RWPE2 (cell line): ENCODE data around the gene GRM5.

Experiments
- ATAC-seq: fragments of 200-7000 bp; cut with Tn5 transposase; 3 replicates; pipeline ENCODE4 v1.9.1; 2021; ENCODE audit warnings: low read depth
- DNase-seq: peaks from one replicate; pipeline ENCODE4 v3.0.0-alpha.2; 2020; ENCODE audit warnings: low spot score
- H3K27ac ChIP-seq: fragments of 450-650 bp; 2 replicates; pipeline ENCODE4 v1.5.1; 2017; ENCODE audit warnings: mild to moderate bottlenecking; ENCODE audit not compliant: poor library complexity, severe bottlenecking
- H3K27me3 ChIP-seq: fragments of 250-450 bp; sonication (Bioruptor Pico); 2 replicates; pipeline ENCODE4 v1.5.1; 2021; ENCODE audit warnings: mild to moderate bottlenecking, moderate library complexity; ENCODE audit not compliant: insufficient read depth, poor library complexity, severe bottlenecking
- H3K36me3 ChIP-seq: fragments of 250-450 bp; sonication (Bioruptor Pico); 2 replicates; pipeline ENCODE4 v1.5.1; 2020; ENCODE audit warnings: low read depth, mild to moderate bottlenecking, moderate library complexity
- H3K4me1 ChIP-seq: fragments of 250-450 bp; sonication (Bioruptor Pico); 2 replicates; pipeline ENCODE4 v1.5.1; 2021; ENCODE audit warnings: mild to moderate bottlenecking, moderate library complexity; ENCODE audit not compliant: insufficient read depth, poor library complexity, severe bottlenecking
- H3K4me3 ChIP-seq: fragments of 250-450 bp; sonication (Bioruptor Pico); 2 replicates; pipeline ENCODE4 v1.5.1; 2021; ENCODE audit warnings: mild to moderate bottlenecking, moderate library complexity; ENCODE audit not compliant: severe bottlenecking
- H3K9me3 ChIP-seq: fragments of 250-450 bp; sonication (Bioruptor Pico); 2 replicates; pipeline ENCODE4 v1.5.1; 2021; ENCODE audit warnings: mild to moderate bottlenecking, moderate library complexity; ENCODE audit not compliant: severe bottlenecking
- TF ChIP-seq, protein P1 (sequence below): fragments of 450-650 bp; IDR thresholded peaks from one replicate; pipeline ENCODE4 v1.5.1; 2017; ENCODE audit warnings: mild to moderate bottlenecking, moderate library complexity; ENCODE audit not compliant: poor library complexity, severe bottlenecking

GRM5 gene

DNA sequence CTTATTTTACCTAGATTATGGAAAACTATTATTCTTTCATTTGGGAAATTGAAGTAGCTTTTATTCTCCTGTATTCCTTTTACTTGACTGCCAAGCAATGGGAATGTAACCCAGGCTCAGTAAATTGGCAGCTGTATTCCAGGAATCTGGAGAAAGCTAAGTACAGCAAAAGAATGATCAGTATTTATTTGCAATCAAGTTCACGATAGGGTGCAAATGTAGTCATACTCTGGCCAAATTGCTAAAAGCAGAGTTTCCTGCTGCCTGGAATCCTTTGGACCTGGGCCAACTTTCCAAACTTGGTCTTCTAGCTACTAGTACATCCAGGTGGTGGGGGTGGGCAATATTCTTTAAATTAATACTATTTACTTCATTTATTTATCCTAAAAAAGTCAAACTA is 442.3 kb downstream of the GRM5 start:
- no peaks in the 10 kb centered on the region for H3K27me3 ChIP-seq
- no peaks in the 10 kb centered on the region for H3K36me3 ChIP-seq
- H3K27ac ChIP-seq: no peak overlapping the region
- DNase-seq (no peak), ATAC-seq (no peak)
- no peaks in the 10 kb centered on the region for H3K9me3 ChIP-seq
- H3K4me1 ChIP-seq: no peaks in the 10 kb centered on the region
- H3K4me3 ChIP-seq: no peak overlapping the region
- TF ChIP-seq, protein P1, sequence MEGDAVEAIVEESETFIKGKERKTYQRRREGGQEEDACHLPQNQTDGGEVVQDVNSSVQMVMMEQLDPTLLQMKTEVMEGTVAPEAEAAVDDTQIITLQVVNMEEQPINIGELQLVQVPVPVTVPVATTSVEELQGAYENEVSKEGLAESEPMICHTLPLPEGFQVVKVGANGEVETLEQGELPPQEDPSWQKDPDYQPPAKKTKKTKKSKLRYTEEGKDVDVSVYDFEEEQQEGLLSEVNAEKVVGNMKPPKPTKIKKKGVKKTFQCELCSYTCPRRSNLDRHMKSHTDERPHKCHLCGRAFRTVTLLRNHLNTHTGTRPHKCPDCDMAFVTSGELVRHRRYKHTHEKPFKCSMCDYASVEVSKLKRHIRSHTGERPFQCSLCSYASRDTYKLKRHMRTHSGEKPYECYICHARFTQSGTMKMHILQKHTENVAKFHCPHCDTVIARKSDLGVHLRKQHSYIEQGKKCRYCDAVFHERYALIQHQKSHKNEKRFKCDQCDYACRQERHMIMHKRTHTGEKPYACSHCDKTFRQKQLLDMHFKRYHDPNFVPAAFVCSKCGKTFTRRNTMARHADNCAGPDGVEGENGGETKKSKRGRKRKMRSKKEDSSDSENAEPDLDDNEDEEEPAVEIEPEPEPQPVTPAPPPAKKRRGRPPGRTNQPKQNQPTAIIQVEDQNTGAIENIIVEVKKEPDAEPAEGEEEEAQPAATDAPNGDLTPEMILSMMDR: no peak

DNA sequence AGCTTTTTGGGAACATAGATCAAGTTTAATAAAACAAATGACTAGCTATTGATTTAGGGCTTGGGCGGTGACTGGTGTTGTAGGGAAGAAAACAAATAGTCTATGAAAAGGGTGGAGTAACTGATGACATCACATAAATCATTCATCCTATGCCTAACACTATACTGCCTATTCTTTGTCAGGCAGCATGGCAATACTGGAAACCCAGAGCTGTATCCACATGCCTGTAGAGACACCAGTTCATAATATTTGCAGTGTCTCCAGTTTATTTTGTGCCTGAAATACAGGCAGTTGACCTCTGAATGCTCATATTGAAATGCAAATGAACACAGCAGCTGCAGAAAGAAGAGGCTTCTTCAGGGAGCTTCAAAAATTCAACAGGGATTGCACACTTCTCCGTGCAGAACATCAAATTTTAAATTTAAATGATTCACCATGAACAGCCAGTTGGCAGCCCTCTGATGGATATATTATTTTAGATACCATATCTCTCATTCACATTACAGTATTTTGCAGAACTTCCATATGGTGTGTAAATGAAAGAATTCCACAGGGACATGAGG is 445.1 kb downstream of the GRM5 start:
- H3K4me3 ChIP-seq: no peak overlapping the region
- TF ChIP-seq, protein P1: no peak
- no peaks in the 10 kb centered on the region for H3K4me1 ChIP-seq
- no peak for ATAC-seq
- H3K27me3 ChIP-seq: no peaks in the 10 kb centered on the region
- H3K36me3 ChIP-seq: no peaks in the 10 kb centered on the region
- no peaks in the 10 kb centered on the region for H3K9me3 ChIP-seq
- no peak for DNase-seq
- H3K27ac ChIP-seq: no peak overlapping the region

DNA sequence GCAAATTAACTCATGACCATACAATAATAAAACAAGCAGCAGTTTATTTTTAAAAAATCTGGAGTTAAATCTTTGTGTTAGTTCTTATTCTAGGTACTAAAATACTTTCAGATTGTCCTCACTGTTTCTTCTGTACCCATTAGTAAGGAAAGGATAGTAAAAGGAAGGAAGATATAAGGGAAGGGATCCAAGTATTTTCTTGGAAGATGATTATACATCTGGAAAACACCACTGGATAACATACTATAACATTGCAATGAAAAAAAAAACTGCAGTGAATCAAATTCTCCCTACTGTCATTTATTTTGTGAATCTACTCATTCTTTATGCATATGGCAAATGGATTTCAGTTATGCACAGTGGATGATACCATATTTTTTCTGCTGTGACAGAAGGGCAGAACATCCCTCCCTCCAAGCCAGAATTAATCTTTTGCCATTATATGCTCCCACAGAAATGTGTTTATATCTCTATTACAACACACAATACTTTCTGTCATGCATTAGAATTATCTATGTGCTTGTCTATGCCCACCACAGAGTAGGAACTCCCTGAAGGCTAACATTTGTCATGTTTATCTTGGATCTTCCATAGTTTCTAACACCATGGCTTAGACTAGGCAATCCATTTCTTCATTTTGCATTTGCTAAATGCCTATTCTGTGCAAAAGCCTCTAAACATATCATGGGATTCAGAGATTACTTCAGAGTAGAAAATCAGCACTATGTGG is 446.0 kb downstream of the GRM5 start:
- TF ChIP-seq, protein P1: no peak
- H3K4me1 ChIP-seq: no peaks in the 10 kb centered on the region
- ATAC-seq (no peak), DNase-seq (no peak)
- no peak overlapping the region for H3K27ac ChIP-seq
- H3K4me3 ChIP-seq: no peak overlapping the region
- H3K9me3 ChIP-seq: no peaks in the 10 kb centered on the region
- no peaks in the 10 kb centered on the region for H3K36me3 ChIP-seq
- H3K27me3 ChIP-seq: no peaks in the 10 kb centered on the region

DNA sequence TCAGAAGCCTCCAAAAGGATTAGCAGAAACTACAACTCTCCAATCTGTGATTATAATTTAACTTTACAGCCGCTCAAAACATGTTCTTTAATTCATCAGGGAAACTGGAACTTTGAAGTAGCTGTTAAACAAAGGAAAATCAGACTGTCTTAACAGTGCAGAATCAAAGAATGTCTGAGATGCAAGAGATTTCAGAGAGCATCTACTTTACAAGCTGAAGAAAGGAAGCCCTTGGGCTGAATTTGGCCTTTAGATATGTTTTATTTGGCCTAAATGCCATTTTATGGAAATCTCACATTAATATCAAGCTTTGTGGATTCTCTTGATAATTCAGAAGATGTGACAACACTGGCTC is 446.7 kb downstream of the GRM5 start:
- TF ChIP-seq, protein P1: no peak
- no peak for ATAC-seq

More for the DNA sequence above, 446.7 kb downstream of the GRM5 start:
- no peak for DNase-seq
- Histone ChIP-seq H3K27ac (no peak overlapping the region), H3K4me1 (no peaks in the 10 kb centered on the region), H3K27me3 (no peaks in the 10 kb centered on the region), H3K9me3 (no peaks in the 10 kb centered on the region), H3K36me3 (no peaks in the 10 kb centered on the region), H3K4me3 (no peak overlapping the region)
